HUES48 (cell line): ENCODE measurements around the gene ANXA2R.

Experiments used
- H3K27ac ChIP-seq: one replicate; pipeline ENCODE4 v1.7.0; 2013; ENCODE audit warnings: low read depth, low read length, inconsistent platforms
- H3K27me3 ChIP-seq: 2 replicates; pipeline ENCODE4 v1.6.1; 2013; ENCODE audit warnings: mild to moderate bottlenecking, low read length; ENCODE audit not compliant: control insufficient read depth, insufficient read depth
- H3K36me3 ChIP-seq: 2 replicates; pipeline ENCODE4 v1.6.1; 2013; ENCODE audit warnings: low read length; ENCODE audit not compliant: control insufficient read depth, insufficient read depth
- H3K4me1 ChIP-seq: 2 replicates; pipeline ENCODE4 v1.6.1; 2013; ENCODE audit warnings: mild to moderate bottlenecking, low read length; ENCODE audit not compliant: control insufficient read depth, insufficient read depth
- H3K4me3 ChIP-seq: 2 replicates; pipeline ENCODE4 v1.5.1; 2013; ENCODE audit warnings: mild to moderate bottlenecking, low read depth, low read length
- H3K9ac ChIP-seq: 2 replicates; pipeline ENCODE4 v1.6.1; 2013; ENCODE audit warnings: mild to moderate bottlenecking, low read depth, low read length, moderate library complexity
- H3K9me3 ChIP-seq: 2 replicates; pipeline ENCODE4 v1.6.1; 2013; ENCODE audit warnings: low read length; ENCODE audit not compliant: control insufficient read depth, insufficient read depth

Gene ANXA2R

DNA sequence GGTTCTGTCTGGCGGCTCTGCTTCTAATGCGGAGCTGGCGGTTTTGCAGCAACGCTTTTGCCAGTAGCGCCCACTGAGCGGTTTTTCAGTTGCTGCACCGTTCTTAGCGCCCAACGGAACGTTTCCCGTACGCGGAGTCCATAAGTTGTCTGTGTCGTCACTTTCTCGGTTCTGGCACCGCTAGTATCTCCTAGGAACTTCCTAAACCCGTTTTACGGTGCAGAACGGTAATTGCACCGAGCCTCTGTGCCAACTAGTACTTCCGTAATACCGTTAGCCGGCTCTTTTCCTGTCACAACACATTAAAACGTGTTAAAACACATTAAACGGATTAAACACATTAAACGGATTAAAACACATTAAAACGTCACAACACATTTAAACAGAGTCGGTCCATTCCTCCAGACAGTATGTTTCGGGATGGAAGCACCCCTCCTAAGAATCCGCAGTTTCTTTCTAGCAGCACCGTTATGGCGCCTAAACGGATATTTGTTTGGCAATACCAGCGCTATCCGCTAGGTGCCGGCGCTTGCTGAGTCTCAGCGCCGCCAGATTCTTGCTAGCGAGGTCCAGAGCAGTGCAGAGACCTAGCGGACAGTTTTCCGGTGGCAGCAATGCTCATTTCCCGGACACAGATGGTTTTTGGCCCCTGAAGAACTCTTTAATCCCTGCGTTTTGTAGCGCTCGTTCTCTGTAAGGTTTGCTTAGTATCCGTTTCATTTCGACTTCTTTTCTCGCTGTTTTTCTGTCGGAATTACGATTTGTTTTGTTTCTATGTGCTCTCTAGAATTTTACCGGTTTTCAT lies 45.4 kb downstream of the ANXA2R start:
- Histone ChIP-seq H3K36me3 (no peaks in the 10 kb centered on the region), H3K9ac (no peak overlapping the region), H3K4me1 (0 out of 2 replicates have a peak, but pooled peaks cover 3% of the 10 kb centered on the region), H3K27me3 (peaks cover 100% of the 10 kb centered on the region), H3K9me3 (no peaks in the 10 kb centered on the region), H3K4me3 (peak overlapping the region; percentile 44), H3K27ac (no peak overlapping the region)

DNA sequence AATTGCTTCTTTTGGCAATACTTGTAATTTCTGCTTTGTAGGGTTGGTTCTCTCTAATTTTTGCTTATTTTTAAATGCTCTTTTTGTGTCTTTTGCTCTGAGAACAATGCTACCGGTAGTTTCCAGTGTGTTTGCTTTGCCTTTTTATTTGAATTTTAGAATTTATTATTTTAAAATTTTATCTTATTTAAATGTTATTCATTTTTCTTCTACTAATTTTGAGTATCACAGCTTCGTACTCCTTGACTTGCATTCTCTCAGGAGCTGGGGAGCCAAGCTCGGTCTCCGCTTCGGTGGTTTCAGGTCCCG lies 45.9 kb downstream of the ANXA2R start:
- Histone ChIP-seq H3K27me3 (peaks cover 100% of the 10 kb centered on the region), H3K9me3 (peaks cover under 1% of the 10 kb centered on the region), H3K36me3 (no peaks in the 10 kb centered on the region), H3K4me1 (0 out of 2 replicates have a peak, but pooled peaks cover 3% of the 10 kb centered on the region), H3K9ac (no peak overlapping the region), H3K27ac (no peak overlapping the region), H3K4me3 (peak overlapping the region; percentile 44)

DNA sequence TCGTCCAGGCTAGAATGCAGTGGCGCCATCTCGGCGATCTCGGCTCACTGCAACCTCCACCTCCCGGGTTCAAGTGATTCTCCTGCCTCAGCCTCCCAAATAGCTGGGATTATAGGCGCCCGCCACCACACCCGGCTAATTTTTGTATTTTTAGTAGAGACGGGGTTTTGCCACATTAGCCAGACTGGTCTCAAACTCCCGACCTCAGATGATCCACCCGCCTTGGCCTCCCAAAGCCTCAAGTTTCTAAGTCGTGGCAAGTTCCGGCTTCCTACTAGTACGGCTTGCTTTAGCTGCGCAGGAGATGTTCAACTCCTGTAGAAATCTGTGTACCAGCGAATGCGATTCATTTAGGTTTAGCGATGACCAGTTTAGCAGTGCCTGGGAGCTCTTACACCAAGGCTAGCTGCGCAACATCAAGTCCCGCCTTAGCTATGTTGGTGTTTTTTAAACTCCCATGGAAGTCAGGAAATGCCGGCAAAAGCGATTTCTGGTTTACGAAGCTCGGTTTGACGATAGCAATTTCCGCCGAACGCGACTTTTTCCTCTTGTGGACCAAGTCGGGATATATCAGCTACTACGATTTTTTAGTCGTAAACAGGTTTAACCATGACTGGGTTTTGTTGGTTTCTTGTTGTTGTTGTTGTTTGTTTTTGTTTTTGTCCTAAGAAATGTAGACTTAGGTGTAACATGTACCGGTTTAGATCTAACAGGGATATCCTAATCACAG lies 46.4 kb downstream of the ANXA2R start:
- Histone ChIP-seq H3K9me3 (peaks cover 6% of the 10 kb centered on the region), H3K27me3 (peaks cover 99% of the 10 kb centered on the region), H3K4me1 (0 out of 2 replicates have a peak, but pooled peaks cover 3% of the 10 kb centered on the region), H3K4me3 (no peak overlapping the region), H3K36me3 (no peaks in the 10 kb centered on the region), H3K27ac (no peak overlapping the region), H3K9ac (no peak overlapping the region)

DNA sequence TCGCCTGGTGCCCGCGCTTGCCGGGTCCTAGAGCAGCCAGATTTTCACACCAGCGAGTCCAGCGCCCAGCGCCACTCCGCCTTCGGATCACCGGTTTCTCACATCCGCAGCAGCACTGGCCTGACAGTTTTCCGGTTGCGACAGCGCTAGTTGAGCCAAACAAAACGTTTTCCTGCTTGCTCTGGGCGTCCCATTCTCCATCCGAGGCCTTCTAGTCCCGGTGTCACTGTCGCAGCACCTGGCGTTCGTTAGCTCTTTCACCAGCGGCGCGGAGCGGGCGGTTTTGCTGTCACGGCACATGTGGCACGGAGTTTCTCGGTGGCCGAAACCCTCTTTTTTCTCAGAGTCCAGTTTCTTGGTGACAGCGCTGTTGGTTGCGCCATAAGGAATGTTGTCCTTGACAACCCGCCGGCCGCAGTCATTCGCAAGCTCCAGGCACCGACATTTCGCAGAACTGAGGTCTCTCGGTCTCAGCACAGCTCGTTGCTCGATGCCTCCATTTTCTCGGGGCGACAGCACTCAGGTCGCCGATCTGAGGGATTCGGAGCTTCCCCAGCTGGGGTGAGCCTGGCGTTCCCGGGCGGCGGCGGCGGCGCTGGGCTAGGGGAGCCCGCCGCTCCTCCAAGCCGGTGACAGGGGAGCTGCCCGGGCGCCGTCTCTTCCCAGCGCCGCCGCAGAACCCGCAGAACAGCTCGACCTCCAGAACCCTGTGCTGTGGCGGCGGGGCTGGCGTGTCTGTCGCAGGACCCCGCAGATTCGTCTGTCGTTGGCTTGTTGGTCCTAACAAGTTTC lies 47.8 kb downstream of the ANXA2R start:
- Histone ChIP-seq H3K27ac (no peak overlapping the region), H3K27me3 (peaks cover 87% of the 10 kb centered on the region), H3K9ac (no peak overlapping the region), H3K9me3 (peaks cover 8% of the 10 kb centered on the region), H3K36me3 (no peaks in the 10 kb centered on the region), H3K4me1 (0 out of 2 replicates have a peak, but pooled peaks cover 3% of the 10 kb centered on the region), H3K4me3 (peak overlapping the region; percentile 67)

DNA sequence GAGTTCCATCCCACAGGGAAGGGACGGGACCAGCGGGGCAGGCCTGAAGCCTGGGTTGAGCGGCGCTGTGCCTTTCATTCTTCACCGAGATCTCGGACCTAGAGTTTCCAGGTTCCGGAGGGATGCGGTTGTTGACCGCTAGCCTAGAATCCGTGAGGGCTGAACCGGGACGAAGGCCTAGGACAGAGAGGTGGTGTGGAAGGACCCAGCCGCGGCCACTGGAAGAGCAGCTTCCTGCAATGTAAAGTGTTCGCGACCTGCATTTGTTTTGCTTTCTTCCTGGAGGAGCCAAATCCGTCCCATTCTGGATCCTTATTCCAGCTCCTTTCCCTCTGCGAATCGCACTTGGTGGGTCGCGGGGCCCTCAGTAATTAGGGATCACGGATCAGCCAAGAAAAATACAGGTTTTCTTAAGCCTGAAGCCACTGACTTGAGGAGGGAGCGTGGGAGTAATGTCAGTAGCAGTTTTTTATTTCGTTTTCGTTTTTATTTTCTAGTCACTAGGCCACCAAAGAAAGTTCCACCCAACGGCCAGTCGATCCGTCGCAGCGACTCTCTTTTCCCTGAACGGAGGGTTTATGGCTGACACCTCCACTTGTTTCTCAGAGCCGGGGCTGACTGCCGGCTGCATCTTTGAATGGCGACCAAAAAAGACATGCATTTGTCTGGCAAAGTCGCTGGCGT lies 48.6 kb downstream of the ANXA2R start:
- Histone ChIP-seq H3K36me3 (no peaks in the 10 kb centered on the region), H3K9ac (no peak overlapping the region), H3K27me3 (peaks cover 80% of the 10 kb centered on the region), H3K4me1 (0 out of 2 replicates have a peak, but pooled peaks cover 3% of the 10 kb centered on the region), H3K4me3 (peak overlapping the region; percentile 67), H3K9me3 (peaks cover 8% of the 10 kb centered on the region), H3K27ac (no peak overlapping the region)

- no peak overlapping the region for H3K27ac ChIP-seq
- no peaks in the 10 kb centered on the region for H3K36me3 ChIP-seq
- H3K4me3 ChIP-seq: no peak overlapping the region
- peaks cover 75% of the 10 kb centered on the region for H3K27me3 ChIP-seq
- peaks cover 8% of the 10 kb centered on the region for H3K9me3 ChIP-seq
- 0 out of 2 replicates have a peak, but pooled peaks cover 3% of the 10 kb centered on the region for H3K4me1 ChIP-seq
- no peak overlapping the region for H3K9ac ChIP-seq
These were observed 49.2 kb downstream of the ANXA2R start for GRCh38 chr5:42990892-42991291.
